Neuronal stem cell (in vitro differentiated cells): ENCODE data around the gene NNT.
"Not testable (repeated sequence)": the region's sequence is repeated elsewhere in the genome, so short reads cannot be mapped to it uniquely, and the experiment has no call there.

Experiments
- DNase-seq: peaks from one replicate; pipeline ENCODE4 v3.0.0-alpha.2; 2013; ENCODE audit warnings: low spot score
- H2AFZ ChIP-seq: one replicate; pipeline ENCODE4 v1.6.1; 2013; ENCODE audit warnings: mild to moderate bottlenecking, low read length, inconsistent platforms
- H2AK5ac ChIP-seq: 2 replicates; pipeline ENCODE4 v1.6.1; 2013; ENCODE audit warnings: low read depth, mild to moderate bottlenecking, inconsistent platforms, low read length, moderate library complexity, mixed read lengths
- H2BK120ac ChIP-seq: 2 replicates; pipeline ENCODE4 v1.6.1; 2013; ENCODE audit warnings: low read depth, mild to moderate bottlenecking, inconsistent platforms, low read length, moderate library complexity, mixed read lengths
- H2BK12ac ChIP-seq: one replicate; pipeline ENCODE4 v1.6.1; 2013; ENCODE audit warnings: low read length, inconsistent platforms
- H2BK15ac ChIP-seq: 2 replicates; pipeline ENCODE4 v1.6.1; 2013; ENCODE audit warnings: mild to moderate bottlenecking, low read length, inconsistent platforms, mixed read lengths
- H2BK5ac ChIP-seq: one replicate; pipeline ENCODE4 v1.6.1; 2013; ENCODE audit warnings: inconsistent platforms, mild to moderate bottlenecking, low read length, moderate library complexity
- H3K14ac ChIP-seq: one replicate; pipeline ENCODE4 v1.6.1; 2013; ENCODE audit warnings: low read length, inconsistent platforms
- H3K18ac ChIP-seq: 2 replicates; pipeline ENCODE4 v1.6.1; 2013; ENCODE audit warnings: low read length, inconsistent platforms
- H3K23ac ChIP-seq: 2 replicates; pipeline ENCODE4 v1.6.1; 2013; ENCODE audit warnings: low read depth, mild to moderate bottlenecking, mixed read lengths, low read length, inconsistent platforms; ENCODE audit not compliant: poor library complexity
- H3K27ac ChIP-seq: replicated peaks from 3 replicates; pipeline ENCODE4 v1.5.1; 2013; ENCODE audit warnings: low read length, inconsistent platforms
- H3K27me3 ChIP-seq, 3 experiments: 2 replicates each; pipeline ENCODE4 v1.6.1; 2013; ENCODE audit warnings: low read length in 3 of 3, mild to moderate bottlenecking in 2 of 3, inconsistent platforms in 1 of 3, low read depth in 1 of 3, mixed read lengths in 1 of 3, moderate library complexity in 1 of 3; ENCODE audit not compliant: control insufficient read depth in 3 of 3, insufficient read depth in 3 of 3
- H3K36me3 ChIP-seq, 2 donors: replicated peaks in 1 of 2; 2 replicates each; pipeline ENCODE4 v1.6.1; 2013; ENCODE audit warnings: low read length in 2 of 2; ENCODE audit not compliant: control insufficient read depth in 2 of 2, insufficient read depth in 2 of 2
- H3K4ac ChIP-seq: 2 replicates; pipeline ENCODE4 v1.6.1; 2013; ENCODE audit warnings: inconsistent platforms, mild to moderate bottlenecking, low read length, moderate library complexity
- H3K4me1 ChIP-seq, 2 donors: 1 replicate in 1 of 2; 2 replicates in 1 of 2; pipeline ENCODE4 v1.6.1; 2013; ENCODE audit warnings: low read length in 2 of 2, low read depth in 1 of 2; ENCODE audit not compliant: control insufficient read depth in 2 of 2, insufficient read depth in 1 of 2
- H3K4me2 ChIP-seq: one replicate; pipeline ENCODE4 v1.6.1; 2013; ENCODE audit warnings: mild to moderate bottlenecking, low read length, inconsistent platforms; ENCODE audit not compliant: insufficient read depth, poor library complexity, severe bottlenecking
- H3K4me3 ChIP-seq, 2 donors: 2 replicates each; pipeline ENCODE4 v1.5.1; 2013; ENCODE audit warnings: low read length in 2 of 2, mild to moderate bottlenecking in 2 of 2, inconsistent platforms in 1 of 2, moderate library complexity in 1 of 2
- H3K79me1 ChIP-seq: one replicate; pipeline ENCODE4 v1.6.1; 2013; ENCODE audit warnings: low read depth, mild to moderate bottlenecking, inconsistent platforms, low read length, moderate library complexity
- H3K9ac ChIP-seq: one replicate; pipeline ENCODE4 v1.6.1; 2013; ENCODE audit warnings: mild to moderate bottlenecking, low read depth, low read length, inconsistent platforms; ENCODE audit not compliant: poor library complexity
- H3K9me3 ChIP-seq, 2 donors: replicated peaks in 1 of 2; 2 replicates each; pipeline versions ENCODE3 to v1.6.1; 2013; ENCODE audit warnings: low read length in 2 of 2, mild to moderate bottlenecking in 2 of 2, inconsistent platforms in 1 of 2, low read depth in 1 of 2, mixed read lengths in 1 of 2, moderate library complexity in 1 of 2; ENCODE audit not compliant: control insufficient read depth in 2 of 2, insufficient read depth in 1 of 2
- H4K8ac ChIP-seq: one replicate; pipeline ENCODE4 v1.6.1; 2013; ENCODE audit warnings: low read depth, mild to moderate bottlenecking, inconsistent platforms, low read length, moderate library complexity
- H4K91ac ChIP-seq: one replicate; pipeline ENCODE4 v1.6.1; 2013; ENCODE audit warnings: low read length, low read depth, mild to moderate bottlenecking, inconsistent platforms; ENCODE audit not compliant: poor library complexity
- WGBS, 2 donors: extraction: QIAGEN DNeasy Blood & Tissue Kit; methylation state at CpG; one replicate each; pipeline ENCODE4 v1.1.7; 2013; ENCODE audit warnings: missing lambda C conversion rate in 2 of 2, mixed read lengths in 1 of 2; ENCODE audit not compliant: insufficient read length in 2 of 2, insufficient replicate concordance in 1 of 2; ENCODE audit errors: extremely low coverage in 2 of 2; 5-methylcytosine and 5-hydroxymethylcytosine counted together

Gene NNT

GRCh38 chr5:43572357-43572756 is 30.6 kb upstream of the NNT start:
- Histone ChIP-seq H2AK5ac (no peak overlapping the region), H2AFZ (no peak overlapping the region), H3K4me3 (no peak overlapping the region), H3K18ac (no peak overlapping the region), H3K4me1 (no peaks in the 10 kb centered on the region), H3K14ac (no peak overlapping the region), H3K4ac (no peak overlapping the region), H3K36me3 (peaks cover 0 to 15% of the 10 kb centered on the region in 2 donors), H2BK12ac (no peak overlapping the region), H3K79me1 (no peaks in the 10 kb centered on the region), H3K27ac (no peak overlapping the region), H3K23ac (no peak overlapping the region), H3K9me3 (no peaks in the 10 kb centered on the region), H2BK15ac (no peak overlapping the region), H3K9ac (no peak overlapping the region), H3K27me3 (no peaks in the 10 kb centered on the region), H3K4me2 (no peak overlapping the region), H2BK120ac (no peak overlapping the region), H4K91ac (no peak overlapping the region), H2BK5ac (no peak overlapping the region), H4K8ac (no peak overlapping the region)
- no CpG with 5 or more reads among the region's 2 CpGs for WGBS, 2 donors
- DNase-seq = no peak

GRCh38 chr5:43573058-43573457 is 29.9 kb upstream of the NNT start:
- no peak overlapping the region for H3K4me3 ChIP-seq
- no peak overlapping the region for H3K23ac ChIP-seq
- no peak overlapping the region for H3K14ac ChIP-seq
- H2BK5ac ChIP-seq = no peak overlapping the region
- no peaks in the 10 kb centered on the region for H3K4me1 ChIP-seq
- no peak overlapping the region for H3K4ac ChIP-seq
- no peak overlapping the region for H3K4me2 ChIP-seq
- no peak overlapping the region for H2BK15ac ChIP-seq
- H3K9me3 ChIP-seq = no peaks in the 10 kb centered on the region
- no peak overlapping the region for H2AK5ac ChIP-seq
- H4K8ac ChIP-seq = no peak overlapping the region
- no peak for DNase-seq
- H2BK120ac ChIP-seq = no peak overlapping the region
- H2AFZ ChIP-seq = no peak overlapping the region
- H3K27me3 ChIP-seq = no peaks in the 10 kb centered on the region
- H3K27ac ChIP-seq = no peak overlapping the region
- H3K79me1 ChIP-seq = no peaks in the 10 kb centered on the region
- H4K91ac ChIP-seq = no peak overlapping the region
- WGBS, 2 donors = no CpG with 5 or more reads among the region's 1 CpG
- peaks cover 0 to 15% of the 10 kb centered on the region in 2 donors for H3K36me3 ChIP-seq
- H2BK12ac ChIP-seq = no peak overlapping the region
- no peak overlapping the region for H3K9ac ChIP-seq
- H3K18ac ChIP-seq = no peak overlapping the region

GRCh38 chr5:43580402-43581210 is 22.4 kb upstream of the NNT start:
- H3K36me3 ChIP-seq = peaks cover 0 to 23% of the 10 kb centered on the region in 2 donors
- not testable (repeated sequence) for H2BK120ac ChIP-seq, H3K14ac ChIP-seq, DNase-seq, H3K4me2 ChIP-seq, H3K79me1 ChIP-seq, H2BK5ac ChIP-seq, H2BK12ac ChIP-seq, H2BK15ac ChIP-seq, H3K23ac ChIP-seq, H3K4ac ChIP-seq, H3K18ac ChIP-seq, H3K4me1 ChIP-seq, H3K9ac ChIP-seq, H4K91ac ChIP-seq, H3K4me3 ChIP-seq, H3K27ac ChIP-seq, H2AK5ac ChIP-seq, H4K8ac ChIP-seq, H3K27me3 ChIP-seq, H2AFZ ChIP-seq, H3K9me3 ChIP-seq
- no CpG with 5 or more reads among the region's 10 CpGs for WGBS, 2 donors

DNA sequence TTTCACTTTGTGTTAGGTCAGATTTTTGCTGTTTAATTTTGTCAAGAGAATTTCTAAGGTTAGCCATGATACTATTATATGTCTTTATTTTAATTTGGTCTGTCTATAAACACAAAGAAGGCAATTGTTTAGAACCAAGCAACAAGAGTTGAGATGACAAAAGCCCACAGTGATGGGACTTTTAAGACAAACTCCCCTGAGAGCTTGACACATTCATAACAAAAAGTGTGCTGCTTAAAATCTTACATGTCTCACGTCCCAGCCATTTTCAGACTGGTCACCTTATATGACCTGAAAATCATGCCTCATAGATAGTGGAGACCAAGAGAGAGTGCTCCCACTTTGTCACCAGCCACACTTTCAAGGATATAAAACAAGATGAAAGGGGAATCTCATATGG is 21.6 kb upstream of the NNT start:
- no peak overlapping the region for H3K4ac ChIP-seq
- H3K36me3 ChIP-seq = peaks cover 0 to 19% of the 10 kb centered on the region in 2 donors
- H2BK15ac ChIP-seq = no peak overlapping the region
- no peaks in the 10 kb centered on the region for H3K27me3 ChIP-seq
- H2BK5ac ChIP-seq = no peak overlapping the region
- no peak overlapping the region for H3K4me3 ChIP-seq
- no peak overlapping the region for H3K9ac ChIP-seq
- H3K23ac ChIP-seq = no peak overlapping the region
- H2AFZ ChIP-seq = no peak overlapping the region
- H3K9me3 ChIP-seq = peaks cover 2 to 10% of the 10 kb centered on the region in 2 donors
- H2BK12ac ChIP-seq = no peak overlapping the region
- no peaks in the 10 kb centered on the region for H3K4me1 ChIP-seq
- no peak overlapping the region for H3K14ac ChIP-seq
- no CpG with 5 or more reads among the region's 1 CpG for WGBS, 2 donors
- no peak overlapping the region for H3K4me2 ChIP-seq
- no peak overlapping the region for H3K18ac ChIP-seq
- no peak overlapping the region for H2BK120ac ChIP-seq
- H3K79me1 ChIP-seq = no peaks in the 10 kb centered on the region
- H2AK5ac ChIP-seq = no peak overlapping the region
- H4K91ac ChIP-seq = no peak overlapping the region
- no peak overlapping the region for H4K8ac ChIP-seq
- DNase-seq = no peak
- no peak overlapping the region for H3K27ac ChIP-seq
